A673 (cell line): ENCODE results near the gene FAM185A. TPM values are rescaled to one million over a fixed set of nuclear protein-coding genes. Genes with fewer than 3 reads are reported as not detected.
"Not testable (repeated sequence)": the region's sequence is repeated elsewhere in the genome, so short reads cannot be mapped to it uniquely, and the experiment has no call there.

ENCODE experiments used
- BruUV-seq: library from RNA; stranded (reverse); fragments of 400-500 nt; replicated peaks from 2 replicates; lab custom pipeline; 2021; lab: Mats Ljungman, UMichigan
- CTCF ChIA-PET: fragments of 300-600 bp; sonication (Branson Sonifier 250); formaldehyde crosslinking; loops from one replicate; lab custom pipeline; 2022; ENCODE audit warnings: antibody characterized with exemption; lab: Charles Lee
- POLR2A ChIA-PET: fragments of 300-600 bp; sonication (Branson Sonifier 250); formaldehyde crosslinking; loops from one replicate; lab custom pipeline; 2022; ENCODE audit warnings: antibody characterized with exemption; ENCODE audit not compliant: low non-redundant PET; lab: Charles Lee
- DNase-seq: peaks from one replicate; pipeline ENCODE4 v3.0.0-alpha.2; 2015; ENCODE audit warnings: low spot score
- H3K27ac ChIP-seq: fragments of 200-600 bp; sonication (generic); 2 replicates; pipeline ENCODE4 v1.5.1; 2016; ENCODE audit warnings: mixed run types, low read depth, mild to moderate bottlenecking, mixed read lengths, antibody characterized with exemption, low read length; ENCODE audit not compliant: poor library complexity, severe bottlenecking
- H3K27me3 ChIP-seq: fragments of 200-600 bp; sonication (generic); replicated peaks from 2 replicates; pipeline ENCODE4 v1.6.1; 2017; ENCODE audit warnings: mixed run types, low read depth, mild to moderate bottlenecking, mixed read lengths, antibody characterized with exemption, low read length; ENCODE audit not compliant: insufficient read depth, poor library complexity
- H3K36me3 ChIP-seq: fragments of 200-600 bp; sonication (generic); 2 replicates; pipeline ENCODE4 v1.6.1; 2016; ENCODE audit warnings: mixed run types, mild to moderate bottlenecking, mixed read lengths, antibody characterized with exemption, low read length; ENCODE audit not compliant: insufficient read depth, poor library complexity, severe bottlenecking
- H3K4me1 ChIP-seq: fragments of 200-600 bp; sonication (generic); 2 replicates; pipeline ENCODE4 v1.6.1; 2017; ENCODE audit warnings: mixed run types, mild to moderate bottlenecking, mixed read lengths, antibody characterized with exemption, low read length; ENCODE audit not compliant: insufficient read depth, poor library complexity, severe bottlenecking
- H3K4me3 ChIP-seq: fragments of 200-600 bp; sonication (generic); 2 replicates; pipeline ENCODE4 v1.5.1; 2016; ENCODE audit warnings: low read depth, mixed run types, mild to moderate bottlenecking, mixed read lengths, low read length; ENCODE audit not compliant: poor library complexity, severe bottlenecking
- H3K9me3 ChIP-seq: fragments of 200-600 bp; sonication (generic); 2 replicates; pipeline ENCODE4 v1.6.1; 2016; ENCODE audit warnings: mixed run types, low read depth, mild to moderate bottlenecking, mixed read lengths, antibody characterized with exemption, low read length; ENCODE audit not compliant: poor library complexity, severe bottlenecking
- intact Hi-C: fragments of 100-400 bp; cut with micrococcal nuclease; formaldehyde crosslinking; loops from one replicate; pipeline ENCODE4 v1.10.0; 2022; ENCODE audit not compliant: unreplicated experiment
- total RNA-seq: library from RNA; stranded (reverse); gene quantifications from 2 replicates; pipeline ENCODE4 v1.2.3, GENCODE V29; 2021

The FAM185A gene
- total RNA-seq, 1 experiment from 2014 or later, result 4.6 TPM

GRCh38 chr7:102778663-102779062, 29.9 kb downstream of the FAM185A start:
- POLR2A ChIA-PET, intact Hi-C loops, DNase-seq, BruUV-seq, H3K36me3 ChIP-seq, H3K27me3 ChIP-seq, H3K4me3 ChIP-seq, H3K9me3 ChIP-seq, H3K4me1 ChIP-seq, CTCF ChIA-PET, H3K27ac ChIP-seq: not testable (repeated sequence)

DNA sequence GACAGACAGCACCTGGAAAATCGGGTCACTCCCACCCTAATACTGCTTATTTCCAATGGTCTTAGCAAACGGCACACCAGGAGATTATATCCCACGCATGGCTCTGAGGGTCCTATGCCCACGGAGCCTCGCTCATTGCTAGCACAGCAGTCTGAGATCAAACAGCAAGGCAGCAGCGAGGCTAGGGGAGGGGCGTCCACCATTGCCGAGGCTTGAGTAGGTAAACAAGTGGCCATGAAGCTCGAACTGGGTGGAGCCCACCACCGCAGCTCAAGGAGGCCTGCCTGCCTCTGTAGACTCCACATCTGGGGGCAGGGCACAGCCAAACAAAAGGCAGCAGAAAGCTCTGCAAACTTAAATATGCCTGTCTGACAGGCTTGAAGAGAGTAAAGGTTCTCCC, 32.1 kb downstream of the FAM185A start:
- BruUV-seq, CTCF ChIA-PET, POLR2A ChIA-PET, H3K4me3 ChIP-seq, H3K36me3 ChIP-seq, DNase-seq, intact Hi-C loops, H3K27ac ChIP-seq, H3K9me3 ChIP-seq, H3K4me1 ChIP-seq, H3K27me3 ChIP-seq: not testable (repeated sequence)

GRCh38 chr7:102788770-102789169, 40.0 kb downstream of the FAM185A start:
- H3K27me3 ChIP-seq, H3K4me1 ChIP-seq, H3K4me3 ChIP-seq, H3K9me3 ChIP-seq, H3K27ac ChIP-seq, intact Hi-C loops, CTCF ChIA-PET, BruUV-seq, H3K36me3 ChIP-seq, POLR2A ChIA-PET, DNase-seq: not testable (repeated sequence)

GRCh38 chr7:102790364-102791100, 41.7 kb downstream of the FAM185A start:
- DNase-seq, CTCF ChIA-PET, H3K36me3 ChIP-seq, H3K9me3 ChIP-seq, POLR2A ChIA-PET, BruUV-seq, H3K27ac ChIP-seq, H3K27me3 ChIP-seq, H3K4me3 ChIP-seq, intact Hi-C loops, H3K4me1 ChIP-seq: not testable (repeated sequence)

- H3K4me3 ChIP-seq, H3K27me3 ChIP-seq, POLR2A ChIA-PET, DNase-seq, H3K36me3 ChIP-seq, H3K9me3 ChIP-seq, CTCF ChIA-PET, intact Hi-C loops, BruUV-seq, H3K4me1 ChIP-seq, H3K27ac ChIP-seq: not testable (repeated sequence)
Measured at GRCh38 chr7:102791367-102791766, 42.6 kb downstream of the FAM185A start.

DNA sequence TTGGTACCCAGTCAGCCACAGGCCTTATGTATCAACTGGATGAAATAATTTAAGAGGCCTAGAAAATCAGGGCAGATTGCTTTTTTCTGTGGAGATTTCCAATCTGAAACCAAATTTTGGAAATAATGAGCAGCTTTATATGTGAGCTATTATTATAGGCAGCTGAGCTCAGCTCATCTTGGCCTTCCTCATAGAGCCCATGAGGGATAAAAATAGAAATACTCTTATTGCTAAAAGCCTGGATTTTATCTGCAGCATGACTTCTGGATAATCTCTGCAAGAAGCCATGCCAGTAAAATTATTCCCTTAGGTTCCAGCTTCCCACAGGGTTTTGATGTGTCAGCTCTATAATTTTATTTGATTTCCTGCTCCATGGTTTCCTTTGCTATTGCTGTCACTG, 43.0 kb downstream of the FAM185A start:
- H3K4me1 ChIP-seq, H3K27me3 ChIP-seq, H3K36me3 ChIP-seq, CTCF ChIA-PET, BruUV-seq, H3K27ac ChIP-seq, intact Hi-C loops, POLR2A ChIA-PET, H3K4me3 ChIP-seq, DNase-seq, H3K9me3 ChIP-seq: not testable (repeated sequence)

DNA sequence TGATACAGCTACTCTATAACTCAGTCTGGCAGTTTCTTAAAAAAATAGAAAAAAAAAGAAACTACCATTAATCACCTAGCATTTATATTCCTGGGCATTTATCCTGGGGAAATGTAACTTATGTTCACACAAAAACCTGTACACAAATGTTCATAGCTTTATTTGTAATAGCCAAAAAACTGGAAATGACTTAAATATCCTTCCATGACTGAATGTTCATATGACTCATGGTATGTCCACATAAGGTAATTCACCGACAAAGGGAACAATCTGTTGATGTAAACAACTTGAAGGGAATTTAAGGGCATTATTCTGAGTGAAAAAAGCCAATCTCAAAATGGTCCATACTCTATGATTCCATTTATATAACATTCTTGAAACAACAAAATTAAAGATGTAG, 45.8 kb downstream of the FAM185A start:
- H3K9me3 ChIP-seq, H3K4me3 ChIP-seq, DNase-seq, H3K4me1 ChIP-seq, H3K27me3 ChIP-seq, H3K36me3 ChIP-seq, POLR2A ChIA-PET, CTCF ChIA-PET, H3K27ac ChIP-seq, BruUV-seq, intact Hi-C loops: not testable (repeated sequence)
